C4-2B (cell line): Measurements from ENCODE around the gene RYR3.
"Not testable (repeated sequence)": the region's sequence is repeated elsewhere in the genome, so short reads cannot be mapped to it uniquely, and the experiment has no call there.

Experiments used
- H3K27ac ChIP-seq: fragments of 450-650 bp; 2 replicates; pipeline ENCODE4 v1.5.1; 2017
- CTCF ChIP-seq: fragments of 450-650 bp; conservative IDR thresholded peaks from 2 replicates; pipeline ENCODE4 v1.5.1; 2017; ENCODE audit warnings: mild to moderate bottlenecking
- ZFX ChIP-seq: fragments of 450-650 bp; IDR thresholded peaks from 2 replicates; pipeline ENCODE4 v1.6.1; 2017

Gene RYR3

GRCh38 chr15:33808720-33809457 is 498.1 kb downstream of the RYR3 start:
- TF ChIP-seq CTCF = no peak
- no peak for TF ChIP-seq ZFX
- no peak overlapping the region for H3K27ac ChIP-seq

DNA sequence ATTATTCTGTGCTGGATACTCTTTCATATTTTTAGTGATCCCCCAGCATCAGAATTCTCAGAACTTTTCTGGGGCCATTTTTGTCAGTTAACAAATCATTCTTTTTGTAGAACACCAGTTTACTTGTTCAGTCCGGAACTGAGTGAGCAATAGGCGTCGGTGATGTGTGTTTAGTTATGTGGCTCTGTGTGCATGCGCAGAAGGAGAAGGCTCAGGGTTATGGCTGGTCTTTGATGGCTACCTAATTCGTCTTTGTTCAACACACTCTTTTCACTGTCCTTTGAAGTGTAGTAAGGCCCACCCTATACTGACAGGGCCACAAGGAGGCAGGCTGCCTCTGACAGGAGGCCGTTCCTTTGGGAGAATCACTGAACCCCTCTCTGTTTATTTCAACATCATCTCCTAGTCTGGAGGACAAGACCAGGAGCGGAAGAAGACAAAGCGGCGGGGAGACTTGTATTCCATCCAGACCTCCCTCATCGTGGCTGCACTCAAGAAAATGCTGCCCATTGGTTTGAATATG is 499.4 kb downstream of the RYR3 start:
- TF ChIP-seq CTCF = no peak
- TF ChIP-seq ZFX = no peak

DNA sequence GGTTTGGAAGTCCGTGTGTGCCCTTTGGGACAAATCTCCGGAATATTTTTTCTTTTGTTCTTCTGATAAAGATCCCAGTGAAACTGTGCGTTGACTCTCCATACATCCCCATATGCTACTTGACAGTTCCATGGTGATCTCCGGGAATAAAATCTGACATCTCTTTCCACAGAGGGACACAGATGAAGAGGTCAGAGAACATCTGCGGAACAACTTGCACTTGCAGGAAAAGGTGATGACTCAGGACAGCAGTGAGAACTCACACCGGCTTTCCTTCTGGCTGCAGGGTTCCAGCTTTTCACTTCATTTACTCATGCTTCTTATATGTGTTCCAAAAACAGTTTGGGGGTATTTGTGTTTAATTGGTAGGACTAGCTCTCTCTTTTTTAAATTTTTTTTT is 500.0 kb downstream of the RYR3 start:
- TF ChIP-seq ZFX (no peak), CTCF (no peak)
- no peak overlapping the region for H3K27ac ChIP-seq

More for the DNA sequence above, 499.4 kb downstream of the RYR3 start:
- no peak overlapping the region for H3K27ac ChIP-seq

GRCh38 chr15:33813891-33814290 is 503.1 kb downstream of the RYR3 start:
- TF ChIP-seq CTCF (no peak), ZFX (no peak)
- no peak overlapping the region for H3K27ac ChIP-seq

DNA sequence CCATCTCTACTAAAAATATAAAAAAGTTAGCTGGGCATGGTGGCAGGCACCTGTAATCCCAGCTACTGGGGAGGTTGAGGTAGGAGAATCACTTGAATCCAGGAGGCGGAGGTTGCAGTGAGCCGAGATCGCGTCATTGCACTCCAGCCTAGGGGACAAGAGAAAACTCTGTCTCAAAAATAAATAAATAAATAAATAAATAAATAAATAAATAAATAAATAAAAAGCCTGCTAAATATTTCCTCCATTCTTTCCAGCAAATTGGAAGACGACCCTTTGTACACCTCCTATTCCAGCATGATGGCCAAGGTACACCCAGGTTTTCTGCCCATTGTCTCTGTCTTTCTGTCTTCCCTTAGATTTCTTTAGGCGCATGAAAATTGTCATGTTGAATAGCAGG is 508.7 kb downstream of the RYR3 start:
- not testable (repeated sequence) for H3K27ac ChIP-seq

- TF ChIP-seq CTCF (no peak), ZFX (no peak)
Measured at GRCh38 chr15:33822479-33822878, 511.7 kb downstream of the RYR3 start.

GRCh38 chr15:33823119-33823518 is 512.4 kb downstream of the RYR3 start:
- no peak for TF ChIP-seq ZFX
- no peak for TF ChIP-seq CTCF
- H3K27ac ChIP-seq = no peak overlapping the region

More at GRCh38 chr15:33822479-33822878, 511.7 kb downstream of the RYR3 start:
- H3K27ac ChIP-seq = no peak overlapping the region

- no peak overlapping the region for H3K27ac ChIP-seq
- TF ChIP-seq CTCF = no peak
- no peak for TF ChIP-seq ZFX
Measured at GRCh38 chr15:33825453-33825852, 514.7 kb downstream of the RYR3 start.
